ENCODE data around the gene CACNG4.

Gene CACNG4

GRCh38 chr17:66935717-66936116, 28.8 kb upstream of the CACNG4 start:
- no peak for TF ChIP-seq POLR2A (IDR thresholded peaks at IDR 0.05; ENCODE audit: low read length)
- TF ChIP-seq GATA1 (IDR thresholded peaks at IDR 0.05; ENCODE audit: low read depth, low read length), result no peak
- no peak for DNase-seq

- TF ChIP-seq GATA1 (IDR thresholded peaks at IDR 0.05; ENCODE audit: low read depth, low read length) (no peak), POLR2A (IDR thresholded peaks at IDR 0.05; ENCODE audit: low read length) (no peak)
- DNase-seq, result no peak
These were observed 25.9 kb upstream of the CACNG4 start for GRCh38 chr17:66938656-66939055.

- no peak for TF ChIP-seq GATA1 (IDR thresholded peaks at IDR 0.05; ENCODE audit: low read depth, low read length)
- no peak for TF ChIP-seq POLR2A (IDR thresholded peaks at IDR 0.05; ENCODE audit: low read length)
- DNase-seq, result no peak
These were observed 24.9 kb upstream of the CACNG4 start for GRCh38 chr17:66939461-66940114.

DNA sequence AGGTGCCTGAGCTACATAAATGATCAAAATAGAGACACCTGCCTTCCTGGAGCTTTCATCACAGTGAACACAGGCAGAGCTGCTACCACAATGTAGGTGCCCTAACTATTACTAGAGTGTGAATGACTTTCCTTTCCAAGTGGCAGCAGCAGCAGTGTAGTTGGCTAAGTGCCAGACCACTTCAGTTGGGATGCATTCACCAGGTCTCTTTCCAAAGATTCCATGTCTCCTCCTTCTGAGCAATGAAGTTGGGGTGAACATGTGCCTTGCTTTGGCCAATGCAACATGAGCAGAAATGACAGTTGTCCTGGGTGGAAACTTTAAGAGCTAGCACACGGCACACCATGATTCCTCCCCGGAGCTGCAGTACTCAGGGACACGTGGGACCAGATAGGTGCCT, 23.3 kb upstream of the CACNG4 start:
- no peak for DNase-seq
- TF ChIP-seq GATA1 (IDR thresholded peaks at IDR 0.05; ENCODE audit: low read depth, low read length) (no peak), POLR2A (IDR thresholded peaks at IDR 0.05; ENCODE audit: low read length) (no peak)

- TF ChIP-seq POLR2A (IDR thresholded peaks at IDR 0.05; ENCODE audit: low read length) (no peak), GATA1 (IDR thresholded peaks at IDR 0.05; ENCODE audit: low read depth, low read length) (no peak)
- DNase-seq, result no peak
These were observed 22.6 kb upstream of the CACNG4 start for GRCh38 chr17:66941773-66942450.

GRCh38 chr17:66942451-66943264, 21.8 kb upstream of the CACNG4 start:
- TF ChIP-seq GATA1 (IDR thresholded peaks at IDR 0.05; ENCODE audit: low read depth, low read length) (no peak), POLR2A (IDR thresholded peaks at IDR 0.05; ENCODE audit: low read length) (no peak)
- DNase-seq, result no peak

DNA sequence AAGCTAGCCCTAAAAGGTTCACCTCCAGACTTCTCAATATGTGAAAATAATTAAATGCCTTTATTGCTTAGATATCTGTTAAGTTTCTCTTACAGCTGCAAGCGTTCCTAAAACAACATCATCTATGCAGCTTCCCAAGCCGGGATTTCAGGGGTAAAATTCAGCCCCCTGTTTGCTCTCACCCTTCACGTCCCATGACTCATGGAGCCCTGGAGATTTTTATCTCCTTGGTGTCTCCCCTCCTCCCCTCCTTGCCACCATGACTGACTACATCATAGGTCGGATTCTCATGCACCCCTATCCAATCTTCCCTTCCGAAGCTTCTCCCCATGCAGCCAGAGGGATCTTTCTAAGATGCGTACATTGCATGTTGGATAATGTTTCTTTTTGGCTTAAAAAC, 21.0 kb upstream of the CACNG4 start:
- TF ChIP-seq POLR2A (IDR thresholded peaks at IDR 0.05; ENCODE audit: low read length) (no peak), GATA1 (IDR thresholded peaks at IDR 0.05; ENCODE audit: low read depth, low read length) (no peak)
- no peak for DNase-seq

DNA sequence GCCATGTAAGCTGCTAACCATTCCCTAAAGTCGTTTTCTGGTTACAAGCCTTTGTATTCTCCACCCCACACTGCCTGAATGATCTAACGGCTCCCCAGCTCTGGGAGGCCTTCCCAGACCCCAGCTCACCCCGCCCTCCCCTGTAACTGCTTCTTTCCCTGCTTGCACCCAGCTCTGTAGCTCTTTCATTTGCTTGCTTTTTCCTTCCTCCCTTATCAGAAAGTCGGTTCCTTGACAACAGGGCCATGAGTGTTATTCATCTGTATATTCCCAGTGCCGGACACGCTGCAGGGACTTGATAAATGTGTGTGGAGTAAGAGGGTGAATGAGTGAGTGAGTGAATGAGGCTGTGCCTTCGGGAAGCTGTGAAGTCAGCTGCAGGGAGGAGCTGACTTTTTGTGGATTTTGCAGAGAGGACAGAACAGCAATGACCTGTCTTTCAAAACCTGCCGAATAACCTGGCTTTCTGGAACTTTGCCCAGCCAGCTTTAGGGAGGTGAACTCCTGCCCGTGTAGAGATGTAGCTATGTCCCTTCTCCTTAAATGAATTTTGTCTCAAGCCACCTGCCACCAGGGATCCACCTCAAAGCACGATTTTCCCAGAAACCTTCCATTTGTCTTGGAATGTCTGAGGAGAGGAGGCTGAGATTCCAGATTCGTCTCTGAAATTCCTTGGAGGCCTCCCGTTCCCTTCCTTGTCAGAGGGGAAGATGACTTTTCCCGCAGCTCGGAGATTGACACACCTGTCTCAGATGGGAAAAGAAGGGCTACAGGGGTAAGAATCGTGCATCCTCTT, 20.0 kb upstream of the CACNG4 start:
- TF ChIP-seq POLR2A (IDR thresholded peaks at IDR 0.05; ENCODE audit: low read length) (no peak), GATA1 (IDR thresholded peaks at IDR 0.05; ENCODE audit: low read depth, low read length) (no peak)

GRCh38 chr17:66945147-66945835, 19.2 kb upstream of the CACNG4 start:
- no peak for DNase-seq
- TF ChIP-seq GATA1 (IDR thresholded peaks at IDR 0.05; ENCODE audit: low read depth, low read length) (no peak), POLR2A (IDR thresholded peaks at IDR 0.05; ENCODE audit: low read length) (no peak)

More for the DNA sequence above, 20.0 kb upstream of the CACNG4 start:
- no peak for DNase-seq

- TF ChIP-seq POLR2A (IDR thresholded peaks at IDR 0.05; ENCODE audit: low read length), result no peak
- DNase-seq, result no peak
These were observed 18.3 kb upstream of the CACNG4 start for GRCh38 chr17:66946251-66946650.

DNA sequence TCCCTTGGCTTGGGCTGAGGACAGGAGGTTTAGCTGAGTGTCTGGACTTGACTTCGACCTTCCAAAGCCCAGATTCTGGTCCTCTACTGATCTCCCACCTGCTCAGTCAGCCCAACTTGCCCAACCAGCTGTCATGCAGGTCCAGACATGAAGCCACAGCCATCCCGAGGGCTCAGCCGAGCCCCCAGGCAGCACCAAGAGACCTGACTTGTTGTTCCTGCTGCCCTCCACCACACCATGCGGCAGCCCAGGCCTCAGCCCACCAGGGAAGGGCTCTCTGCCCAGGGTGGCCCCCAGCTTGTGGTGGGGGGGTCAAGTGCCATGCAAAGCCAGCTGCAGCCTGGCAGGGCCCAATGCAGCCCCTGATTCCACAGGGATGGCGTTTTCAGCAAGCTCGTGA, 17.2 kb upstream of the CACNG4 start:
- DNase-seq, result no peak
- no peak for TF ChIP-seq GATA1 (IDR thresholded peaks at IDR 0.05; ENCODE audit: low read depth, low read length)
- no peak for TF ChIP-seq POLR2A (IDR thresholded peaks at IDR 0.05; ENCODE audit: low read length)

DNA sequence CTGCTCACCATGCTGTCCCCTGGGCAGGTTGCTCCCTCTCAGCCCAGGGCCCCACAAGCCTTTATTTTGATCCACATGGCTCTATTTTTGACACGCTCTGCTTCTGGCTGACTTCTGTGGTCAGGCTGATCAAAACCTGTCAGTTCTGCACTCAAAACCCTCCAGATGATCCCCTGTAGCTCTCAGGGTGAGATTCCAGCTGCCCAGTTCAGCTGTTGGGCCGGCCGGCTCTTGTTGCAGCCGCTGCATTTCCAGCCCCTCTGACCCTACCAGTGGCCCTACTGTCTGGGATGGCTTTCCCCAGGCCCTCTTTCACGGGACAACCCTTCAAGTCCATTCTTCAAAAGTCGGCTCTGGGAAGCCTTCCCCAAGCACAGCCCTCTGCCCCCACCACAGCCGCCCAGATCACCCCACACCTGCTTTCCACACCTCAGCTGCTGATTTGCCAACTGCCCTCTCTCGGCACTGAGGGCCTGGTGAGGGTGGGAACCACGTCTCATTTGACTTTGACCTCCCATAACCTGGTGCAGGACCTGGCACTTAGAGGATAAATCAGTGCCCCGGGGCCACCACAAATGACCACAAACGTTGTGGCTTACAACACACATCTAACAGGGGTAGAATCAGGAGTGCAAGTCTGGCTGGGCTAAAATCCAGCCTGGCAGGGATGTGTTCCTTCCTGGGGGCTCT, 16.3 kb upstream of the CACNG4 start:
- TF ChIP-seq GATA1 (IDR thresholded peaks at IDR 0.05; ENCODE audit: low read depth, low read length) (no peak), POLR2A (IDR thresholded peaks at IDR 0.05; ENCODE audit: low read length) (no peak)

DNA sequence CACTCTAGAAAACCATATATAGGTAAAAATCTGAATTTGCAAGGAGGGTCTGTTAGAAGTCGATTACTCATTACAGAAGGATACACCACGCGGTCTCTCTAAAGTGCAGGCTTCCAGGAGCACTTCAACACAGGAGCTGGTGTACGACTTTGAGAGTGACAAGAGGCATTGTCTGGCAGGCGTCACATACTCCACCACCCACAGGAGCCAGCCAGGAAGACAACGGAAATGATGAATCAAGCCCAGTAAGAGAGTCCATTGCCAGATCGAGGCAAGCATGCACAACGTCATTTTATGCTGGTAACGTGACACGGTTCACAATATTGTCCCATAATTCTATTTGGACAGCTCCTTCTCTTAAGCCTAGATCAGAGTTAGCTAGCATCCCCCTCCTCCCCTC, 15.0 kb upstream of the CACNG4 start:
- no peak for DNase-seq
- TF ChIP-seq POLR2A (IDR thresholded peaks at IDR 0.05; ENCODE audit: low read length) (no peak), GATA1 (IDR thresholded peaks at IDR 0.05; ENCODE audit: low read depth, low read length) (no peak)

More for the DNA sequence above, 16.3 kb upstream of the CACNG4 start:
- no peak for DNase-seq

All from erythroblast (primary cell).